Ishikawa (cell line): Measurements from ENCODE around the gene KIFC3.

Experiments
- CEBPB ChIP-seq: IDR thresholded peaks from 2 replicates; pipeline ENCODE4 v1.6.1; 2012
- CREB1 ChIP-seq: IDR thresholded peaks from 2 replicates; pipeline ENCODE4 v1.6.1; 2012; ENCODE audit warnings: low read depth
- EP300 ChIP-seq: IDR thresholded peaks from 2 replicates; pipeline ENCODE4 v1.6.1; 2012; ENCODE audit warnings: borderline replicate concordance
- REST ChIP-seq: IDR thresholded peaks from 2 replicates; pipeline ENCODE4 v1.6.1; 2012; ENCODE audit warnings: low read depth, mild to moderate bottlenecking
- TAF1 ChIP-seq: IDR thresholded peaks from 2 replicates; pipeline ENCODE4 v1.6.1; 2012; ENCODE audit warnings: low read depth, mild to moderate bottlenecking
- USF1 ChIP-seq: IDR thresholded peaks from 2 replicates; pipeline ENCODE4 v1.6.1; 2012

- TF ChIP-seq EP300 (no peak), CEBPB (no peak), USF1 (no peak), REST (no peak), CREB1 (no peak), TAF1 (no peak)
These were observed 50.6 kb downstream of the KIFC3 start for GRCh38 chr16:57751539-57752202.
